ENCODE results near the gene DYSF. TPM values are rescaled to one million over a fixed set of nuclear protein-coding genes. Genes with fewer than 3 reads are reported as not detected.

DYSF gene
- total RNA-seq, 1 donor from 2014 or later, result 11.1 TPM

- peaks cover 39% of the 10 kb centered on the region for H3K4me1 Mint-ChIP-seq (ENCODE audit: low read depth, unreplicated experiment)
- peaks cover 14% of the 10 kb centered on the region for H3K9me3 Mint-ChIP-seq (ENCODE audit: unreplicated experiment)
- H3K27ac Mint-ChIP-seq (ENCODE audit: unreplicated experiment), result peak overlapping the region; percentile 5
- H3K4me3 Mint-ChIP-seq (ENCODE audit: unreplicated experiment), result no peak overlapping the region
- TF ChIP-seq, protein P1, sequence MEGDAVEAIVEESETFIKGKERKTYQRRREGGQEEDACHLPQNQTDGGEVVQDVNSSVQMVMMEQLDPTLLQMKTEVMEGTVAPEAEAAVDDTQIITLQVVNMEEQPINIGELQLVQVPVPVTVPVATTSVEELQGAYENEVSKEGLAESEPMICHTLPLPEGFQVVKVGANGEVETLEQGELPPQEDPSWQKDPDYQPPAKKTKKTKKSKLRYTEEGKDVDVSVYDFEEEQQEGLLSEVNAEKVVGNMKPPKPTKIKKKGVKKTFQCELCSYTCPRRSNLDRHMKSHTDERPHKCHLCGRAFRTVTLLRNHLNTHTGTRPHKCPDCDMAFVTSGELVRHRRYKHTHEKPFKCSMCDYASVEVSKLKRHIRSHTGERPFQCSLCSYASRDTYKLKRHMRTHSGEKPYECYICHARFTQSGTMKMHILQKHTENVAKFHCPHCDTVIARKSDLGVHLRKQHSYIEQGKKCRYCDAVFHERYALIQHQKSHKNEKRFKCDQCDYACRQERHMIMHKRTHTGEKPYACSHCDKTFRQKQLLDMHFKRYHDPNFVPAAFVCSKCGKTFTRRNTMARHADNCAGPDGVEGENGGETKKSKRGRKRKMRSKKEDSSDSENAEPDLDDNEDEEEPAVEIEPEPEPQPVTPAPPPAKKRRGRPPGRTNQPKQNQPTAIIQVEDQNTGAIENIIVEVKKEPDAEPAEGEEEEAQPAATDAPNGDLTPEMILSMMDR (IDR thresholded peaks at IDR 0.05; ENCODE audit: partially characterized antibody, unreplicated experiment), result no peak
- no peak for DNase-seq
- H3K36me3 Mint-ChIP-seq (ENCODE audit: unreplicated experiment), result no peaks in the 10 kb centered on the region
- H3K27me3 Mint-ChIP-seq (ENCODE audit: unreplicated experiment), result peaks cover 18% of the 10 kb centered on the region
Observed at GRCh38 chr2:71451705-71452104, 1.7 kb upstream of the DYSF start.

GRCh38 chr2:71452565-71452964, 796 bp upstream of the DYSF start:
- no peaks in the 10 kb centered on the region for H3K36me3 Mint-ChIP-seq (ENCODE audit: unreplicated experiment)
- peak; percentile 64 for DNase-seq
- no peak overlapping the region for H3K27ac Mint-ChIP-seq (ENCODE audit: unreplicated experiment)
- peaks cover 43% of the 10 kb centered on the region for H3K4me1 Mint-ChIP-seq (ENCODE audit: low read depth, unreplicated experiment)
- peaks cover 20% of the 10 kb centered on the region for H3K27me3 Mint-ChIP-seq (ENCODE audit: unreplicated experiment)
- TF ChIP-seq, protein P1 (IDR thresholded peaks at IDR 0.05; ENCODE audit: partially characterized antibody, unreplicated experiment), result no peak
- H3K4me3 Mint-ChIP-seq (ENCODE audit: unreplicated experiment), result peak overlapping the region; percentile 13
- peaks cover 16% of the 10 kb centered on the region for H3K9me3 Mint-ChIP-seq (ENCODE audit: unreplicated experiment)

- TF ChIP-seq, protein P1 (IDR thresholded peaks at IDR 0.05; ENCODE audit: partially characterized antibody, unreplicated experiment), result no peak
- Mint-ChIP-seq H3K4me1 (ENCODE audit: low read depth, unreplicated experiment) (peaks cover 49% of the 10 kb centered on the region), H3K27me3 (ENCODE audit: unreplicated experiment) (peaks cover 20% of the 10 kb centered on the region), H3K36me3 (ENCODE audit: unreplicated experiment) (no peaks in the 10 kb centered on the region), H3K27ac (ENCODE audit: unreplicated experiment) (peak overlapping the region; percentile 66), H3K4me3 (ENCODE audit: unreplicated experiment) (peak overlapping the region; percentile 76), H3K9me3 (ENCODE audit: unreplicated experiment) (peaks cover 16% of the 10 kb centered on the region)
- DNase-seq, result peak; percentile 38
Observed at GRCh38 chr2:71454221-71455010, 1.1 kb downstream of the DYSF start.

DNA sequence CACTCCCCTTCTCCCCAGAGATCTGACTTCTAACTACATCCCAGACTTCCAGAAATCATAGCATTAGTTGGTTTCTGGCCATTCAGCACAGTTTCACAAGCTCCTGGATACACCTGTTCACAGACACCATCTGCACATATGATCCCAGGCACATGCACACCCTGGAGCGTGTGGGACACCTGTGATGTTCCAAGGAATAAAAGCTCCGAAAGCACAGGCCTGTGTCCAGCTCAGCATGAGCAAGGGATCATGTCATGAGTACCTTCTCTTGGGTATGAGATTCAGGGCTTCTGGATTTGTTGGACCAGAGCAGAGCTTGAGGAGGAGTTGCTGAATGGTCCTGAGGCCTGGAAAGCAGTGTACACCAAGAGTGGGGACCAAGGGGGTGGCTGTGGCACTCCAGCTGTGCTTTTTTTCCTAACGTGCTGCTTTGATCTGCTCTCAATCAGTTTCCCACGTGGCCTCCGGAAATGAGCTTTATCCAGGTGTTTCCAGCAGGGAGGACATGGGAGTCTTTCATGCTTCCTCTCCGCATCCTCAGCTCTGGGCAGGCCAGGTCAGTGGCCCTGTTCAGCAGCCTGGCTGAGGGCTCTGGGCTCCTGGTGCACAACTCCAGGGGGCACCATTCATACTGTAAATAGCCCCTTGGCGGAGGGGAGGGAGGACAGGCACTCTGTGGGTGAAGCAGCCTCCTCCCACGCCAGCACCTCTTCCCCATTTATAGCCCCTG, 1.8 kb downstream of the DYSF start:
- TF ChIP-seq, protein P1 (IDR thresholded peaks at IDR 0.05; ENCODE audit: partially characterized antibody, unreplicated experiment), result no peak
- peak overlapping the region; percentile 76 for H3K4me3 Mint-ChIP-seq (ENCODE audit: unreplicated experiment)
- DNase-seq, result no peak
- no peaks in the 10 kb centered on the region for H3K36me3 Mint-ChIP-seq (ENCODE audit: unreplicated experiment)
- H3K27ac Mint-ChIP-seq (ENCODE audit: unreplicated experiment), result peak overlapping the region; percentile 66
- peaks cover 54% of the 10 kb centered on the region for H3K4me1 Mint-ChIP-seq (ENCODE audit: low read depth, unreplicated experiment)
- H3K27me3 Mint-ChIP-seq (ENCODE audit: unreplicated experiment), result peaks cover 20% of the 10 kb centered on the region
- H3K9me3 Mint-ChIP-seq (ENCODE audit: unreplicated experiment), result peaks cover 16% of the 10 kb centered on the region
